K562 (cell line): ENCODE measurements around the gene BPIFB6. TPM values are rescaled to one million over a fixed set of nuclear protein-coding genes. Genes with fewer than 3 reads are reported as not detected.

Experiments used
- ATAC-seq: fragments of 200-7000 bp; cut with Tn5 transposase; 3 replicates; pipeline ENCODE4 v1.9.1; 2020; ENCODE audit warnings: moderate library complexity
- BruUV-seq: library from RNA; stranded (reverse); fragments of 400-500 nt; replicated peaks from 2 replicates; lab custom pipeline; 2021; lab: Mats Ljungman, UMichigan
- CTCF ChIA-PET: fragments of 300-600 bp; formaldehyde crosslinking; extraction: SDS; loops from one replicate; lab custom pipeline; 2021; ENCODE audit warnings: low intra/inter-chr PET ratio; lab: Yijun Ruan, JAX
- POLR2A ChIA-PET: fragments of 300-600, 350-650 bp; sonication (Branson Sonifier 250); formaldehyde crosslinking; extraction: SDS; loops from one replicate; lab custom pipeline; 2021; ENCODE audit warnings: antibody characterized with exemption, inconsistent platforms; lab: Yijun Ruan, JAX
- DNase-seq, 4 experiments: peaks; one replicate each; pipeline versions ENCODE4 v3.0.0 to v3.0.0-alpha.2; 2011 to 2018; ENCODE audit warnings: low spot score in 3 of 4, mixed read lengths in 3 of 4; ENCODE audit errors: extremely low read depth in 1 of 4
- FAIRE-seq: peaks from 2 replicates; lab custom pipeline; 2011; peaks lifted over from hg19 to GRCh38; lab: Jason Lieb, UNC
- H2AFZ ChIP-seq: 2 replicates; pipeline ENCODE4 v1.6.0; 2011; ENCODE audit warnings: low read depth, low read length, control low read depth, inconsistent platforms
- H3K27ac ChIP-seq: fragments of 200-600 bp; 3 replicates; pipeline ENCODE4 v1.8.0; 2011; ENCODE audit warnings: low read depth, mild to moderate bottlenecking, control low read depth, inconsistent platforms, low read length, moderate library complexity, mixed read lengths; ENCODE audit errors: extremely low read depth
- H3K27me3 ChIP-seq, 2 experiments: fragments of 300-600 bp in 1 of 2; 2 replicates in 1 of 2; 3 replicates in 1 of 2; pipeline versions ENCODE4 v1.6.0 to v1.8.0; 2011; ENCODE audit warnings: inconsistent platforms in 2 of 2, low read length in 2 of 2, mild to moderate bottlenecking in 1 of 2, mixed read lengths in 1 of 2, moderate library complexity in 1 of 2; ENCODE audit not compliant: control insufficient read depth in 2 of 2, insufficient read depth in 2 of 2
- H3K36me3 ChIP-seq: fragments of 300-600 bp; 3 replicates; pipeline ENCODE4 v1.8.0; 2011; ENCODE audit warnings: mild to moderate bottlenecking, low read length, inconsistent platforms; ENCODE audit not compliant: control insufficient read depth, insufficient read depth
- H3K4me1 ChIP-seq, 2 experiments: fragments of 200-600 bp in 1 of 2; replicated peaks in 1 of 2; 2 replicates in 1 of 2; 3 replicates in 1 of 2; pipeline versions ENCODE4 v1.5.1 to v1.8.0; 2011; ENCODE audit warnings: inconsistent platforms in 2 of 2, low read length in 2 of 2, mild to moderate bottlenecking in 1 of 2, mixed read lengths in 1 of 2, moderate library complexity in 1 of 2; ENCODE audit not compliant: control insufficient read depth in 2 of 2, insufficient read depth in 2 of 2
- H3K4me2 ChIP-seq: 2 replicates; pipeline ENCODE4 v1.6.1; 2011; ENCODE audit warnings: low read length, control low read depth, inconsistent platforms, mixed read lengths; ENCODE audit not compliant: insufficient read depth
- H3K4me3 ChIP-seq: fragments of 200-600 bp; sonication (generic), shearing (Covaris generic); 2 replicates; pipeline ENCODE4 v1.5.1; 2016; ENCODE audit warnings: control low read depth, inconsistent platforms
- H3K79me2 ChIP-seq: fragments of 200-600 bp; 3 replicates; pipeline ENCODE4 v1.8.0; 2011; ENCODE audit warnings: low read length, inconsistent platforms; ENCODE audit not compliant: control insufficient read depth, insufficient read depth
- H3K9ac ChIP-seq, 2 experiments: 2 replicates each; pipeline versions ENCODE4 v1.6.0 to v1.6.1; 2011; ENCODE audit warnings: low read depth in 2 of 2, low read length in 2 of 2, control low read depth in 1 of 2, inconsistent platforms in 1 of 2, mild to moderate bottlenecking in 1 of 2, mixed read lengths in 1 of 2; ENCODE audit not compliant: insufficient read depth in 1 of 2
- H3K9me1 ChIP-seq: one replicate; pipeline ENCODE4 v1.6.0; 2011; ENCODE audit warnings: inconsistent platforms, mild to moderate bottlenecking, low read length, moderate library complexity; ENCODE audit not compliant: control insufficient read depth, insufficient read depth
- H3K9me3 ChIP-seq: replicated peaks from 2 replicates; pipeline ENCODE4 v1.5.1; 2011; ENCODE audit warnings: low read depth, low read length, inconsistent platforms; ENCODE audit not compliant: control insufficient read depth, insufficient read depth
- H4K20me1 ChIP-seq: replicated peaks from 2 replicates; pipeline ENCODE4 v1.6.1; 2011; ENCODE audit warnings: low read length, inconsistent platforms, mixed read lengths; ENCODE audit not compliant: control insufficient read depth, insufficient read depth
- BCOR ChIP-seq: fragments of 450-650 bp; IDR thresholded peaks from 2 replicates; pipeline ENCODE4 v1.6.1; 2016
- CCAR2 ChIP-seq: fragments of 200-400 bp; formaldehyde crosslinking; IDR thresholded peaks from 2 replicates; pipeline ENCODE4 v1.6.1; 2017; ENCODE audit warnings: mild to moderate bottlenecking, low read depth, low read length
- FOXA3 ChIP-seq, 2 experiments: fragments of 450-650 bp in 1 of 2; sonication (generic) in 1 of 2; formaldehyde crosslinking; IDR thresholded peaks in 1 of 2; conservative IDR thresholded peaks in 1 of 2; 2 replicates each; pipeline versions ENCODE4 v1.4.0 to v1.8.0; 2020 to 2022; ENCODE audit warnings: mild to moderate bottlenecking in 2 of 2, missing genetic modification reagents in 1 of 2
- PHF20 ChIP-seq: fragments of 450-650 bp; IDR thresholded peaks from 2 replicates; pipeline ENCODE4 v1.6.1; 2018; ENCODE audit not compliant: partially characterized antibody
- RBM22 ChIP-seq: fragments of 200-400 bp; formaldehyde crosslinking; IDR thresholded peaks from 2 replicates; pipeline ENCODE4 v1.6.1; 2018; ENCODE audit warnings: low read length, low read depth; ENCODE audit not compliant: poor library complexity, severe bottlenecking
- RBM25 ChIP-seq: fragments of 200-400 bp; formaldehyde crosslinking; IDR thresholded peaks from 2 replicates; pipeline ENCODE4 v1.6.1; 2018; ENCODE audit warnings: low read length, low read depth, moderate library complexity; ENCODE audit not compliant: severe bottlenecking
- SAP30 ChIP-seq: fragments of 200-600 bp; sonication (generic); IDR thresholded peaks from 2 replicates; pipeline ENCODE4 v1.6.1; 2012; ENCODE audit warnings: borderline replicate concordance, low read depth, mild to moderate bottlenecking, moderate library complexity, low read length, control low read depth, inconsistent platforms; ENCODE audit not compliant: insufficient read depth, poor library complexity, severe bottlenecking
- XRCC3 ChIP-seq: fragments of 450-650 bp; IDR thresholded peaks from 2 replicates; pipeline ENCODE4 v1.6.1; 2017; ENCODE audit warnings: mild to moderate bottlenecking, moderate library complexity
- ZBED1 ChIP-seq: IDR thresholded peaks from 2 replicates; pipeline ENCODE4 v1.6.1; 2014
- ZNF134 ChIP-seq: fragments of 250-450 bp; sonication (Bioruptor Pico); conservative IDR thresholded peaks from 2 replicates; pipeline ENCODE4 v1.4.0; 2020
- ZNF239 ChIP-seq: fragments of 250-450 bp; sonication (Bioruptor Pico); IDR thresholded peaks from 2 replicates; pipeline ENCODE4 v1.4.0; 2020; ENCODE audit warnings: mild to moderate bottlenecking
- WGBS: fragments of 100-300 bp; shearing (Covaris generic); methylation state at CpG from one replicate; pipeline ENCODE4 v1.1.6; 2016; ENCODE audit warnings: low coverage, mixed read lengths; ENCODE audit not compliant: insufficient coverage; ENCODE audit errors: missing lambda C conversion rate; 5-methylcytosine and 5-hydroxymethylcytosine counted together
- in situ Hi-C: fragments of 300-500 bp; cut with MboI; formaldehyde crosslinking; loops from 4 replicates; pipeline ENCODE4 v1.15.0; 2018; ENCODE audit warnings: inconsistent platforms, mixed read lengths
- intact Hi-C: fragments of 100-400 bp; cut with micrococcal nuclease; formaldehyde crosslinking; loops from 2 replicates; pipeline ENCODE4 v1.14.2; 2022
- polyA plus RNA-seq, 8 experiments: library from polyadenylated mRNA; depleted of rRNA in 4 of 8; stranded (reverse) in 5 of 8; unstranded in 3 of 8; fragments of >200 nt; fragmentation: Nextera tagmentation in 2 of 8; fragmentation: Illumina TruSeq in 1 of 8; extraction: Ambion mirVana in 2 of 8; extraction: Trizol in 1 of 8; gene quantifications; 2 replicates each; pipeline versions ENCODE4 v1.2.1 to v1.2.3, GENCODE V29; 2011 to 2014; ENCODE audit warnings: inconsistent platforms in 1 of 8, missing spikeins in 1 of 8
- total RNA-seq, 7 experiments: library from RNA; depleted of rRNA in 6 of 7; stranded (reverse); fragments of >200 nt in 6 of 7; fragmentation: Illumina TruSeq in 2 of 7; extraction: Trizol in 2 of 7; gene quantifications; 2 replicates each; pipeline versions ENCODE4 v1.2.1 to v1.2.3, GENCODE V29; 2011 to 2021; ENCODE audit warnings: low replicate concordance in 1 of 7
- TF ChIP-seq, protein P1 (sequence below), 2 experiments: fragments of 450-650 bp in 1 of 2; sonication (generic) in 1 of 2; formaldehyde crosslinking in 1 of 2; IDR thresholded peaks in 1 of 2; conservative IDR thresholded peaks in 1 of 2; 2 replicates each; pipeline versions ENCODE4 v1.6.1 to v1.8.1; 2016 to 2023; ENCODE audit warnings: mild to moderate bottlenecking in 2 of 2, moderate library complexity in 2 of 2, inconsistent platforms in 1 of 2, missing genetic modification reagents in 1 of 2
- TF ChIP-seq, protein P2 (sequence below): fragments of 450-650 bp; conservative IDR thresholded peaks from 2 replicates; pipeline ENCODE4 v1.6.1; 2016; ENCODE audit warnings: missing genetic modification characterization, low read depth, mild to moderate bottlenecking, missing compliant biosample characterization, moderate library complexity
- TF ChIP-seq, protein P3 (sequence below): sonication (generic); formaldehyde crosslinking; IDR thresholded peaks from 2 replicates; pipeline ENCODE4 v1.8.0; 2022; ENCODE audit warnings: missing genetic modification reagents, mild to moderate bottlenecking, moderate library complexity, borderline replicate concordance

The BPIFB6 gene
- total and polyA plus RNA-seq, 9 of the 15 experiments (the other 6 are each of a cell fraction or from before 2014, with no cell fraction given) = not detected

DNA sequence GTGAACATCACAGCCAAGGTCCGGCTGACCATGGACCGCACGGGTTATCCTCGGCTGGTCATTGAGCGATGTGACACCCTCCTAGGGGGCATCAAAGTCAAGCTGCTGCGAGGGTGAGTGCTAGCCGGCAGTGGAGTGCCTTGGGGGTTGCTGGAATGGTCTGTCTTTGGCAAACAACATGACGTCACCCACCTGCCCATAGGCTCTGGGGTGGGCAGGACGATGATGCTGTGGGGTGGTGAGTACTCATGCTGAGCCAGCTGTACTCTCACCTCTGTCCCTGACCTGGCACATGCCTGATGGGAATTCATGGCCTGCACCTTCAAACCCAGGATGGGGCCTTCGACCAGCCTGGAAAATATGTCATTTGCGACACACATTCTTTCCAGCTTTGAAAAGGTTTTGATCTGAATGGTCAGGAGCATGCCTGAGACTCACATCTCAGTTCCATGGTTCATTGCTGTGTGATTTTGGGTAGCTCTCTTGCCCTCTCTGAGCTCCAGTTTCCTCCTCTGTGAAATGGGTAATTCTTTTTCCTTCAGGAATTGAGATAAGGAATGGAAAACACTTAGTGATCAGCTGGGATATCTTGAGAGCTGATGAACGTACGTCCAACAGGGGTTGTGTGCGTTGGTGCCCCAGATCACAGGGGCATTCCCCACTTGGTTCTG is 54.7 kb downstream of the BPIFB6 start (continued):
- TF ChIP-seq, protein P1, sequence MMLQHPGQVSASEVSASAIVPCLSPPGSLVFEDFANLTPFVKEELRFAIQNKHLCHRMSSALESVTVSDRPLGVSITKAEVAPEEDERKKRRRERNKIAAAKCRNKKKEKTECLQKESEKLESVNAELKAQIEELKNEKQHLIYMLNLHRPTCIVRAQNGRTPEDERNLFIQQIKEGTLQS (IDR thresholded peaks at IDR 0.05) = peak; percentile 50
- TF ChIP-seq, protein P1 (CRISPR knock-in tag; conservative IDR thresholded peaks at IDR 0.05) = no peak
- 0 out of 2 replicates have a peak, but pooled peaks have one; percentile 27 for TF ChIP-seq BCOR
- TF ChIP-seq ZBED1 = no peak
- no peak for TF ChIP-seq XRCC3
- no peak for TF ChIP-seq PHF20
- TF ChIP-seq RBM25 = peak; percentile 51
- TF ChIP-seq CCAR2 = no peak
- TF ChIP-seq ZNF239 (CRISPR knock-in tag) = no peak
- no peak for TF ChIP-seq SAP30

DNA sequence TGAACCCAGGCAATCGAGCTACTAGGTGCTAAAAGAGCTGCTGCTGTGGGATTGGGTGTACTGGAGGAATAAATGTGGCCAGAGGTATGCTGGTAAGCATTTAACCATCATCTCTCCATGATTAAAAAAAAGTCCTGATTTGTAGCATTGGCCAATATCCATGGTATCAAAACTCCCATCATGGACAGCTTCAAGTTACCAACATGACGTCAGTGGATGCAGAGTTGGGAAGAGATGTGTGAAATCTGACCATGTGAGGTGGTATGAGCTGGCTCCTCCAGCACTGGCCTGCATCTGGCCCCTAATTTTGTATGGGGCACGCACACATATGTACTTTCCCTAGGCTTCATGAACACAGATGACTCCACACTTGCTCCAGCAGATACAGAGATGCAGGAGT is 59.7 kb downstream of the BPIFB6 start:
- Histone ChIP-seq H2AFZ (no peak overlapping the region), H3K79me2 (no peaks in the 10 kb centered on the region), H3K4me1 (no peaks in the 10 kb centered on the region), H3K9me1 (no peaks in the 10 kb centered on the region), H4K20me1 (0 out of 2 replicates have a peak, but pooled peaks cover 3% of the 10 kb centered on the region), H3K9me3 (no peaks in the 10 kb centered on the region), H3K27ac (no peak overlapping the region), H3K27me3 (peaks cover 7 to 34% of the 10 kb centered on the region in 2 experiments; a peak in 4 of 5 replicates), H3K36me3 (no peaks in the 10 kb centered on the region), H3K4me2 (no peak overlapping the region), H3K9ac (no peak overlapping the region), H3K4me3 (no peak overlapping the region)
- BruUV-seq = no TSS peak
- no peak for DNase-seq
- in situ Hi-C loops = loop anchor here (10.0 kb wide), 1 partner anchor 204 kb away; no protein-coding TSS in a partner anchor
- intact Hi-C loops = loop anchor here (10.0 kb wide), 1 partner anchor 296 kb away; no protein-coding TSS in a partner anchor
- ChIA-PET CTCF (no interaction called here), POLR2A (no interaction called here)
- FAIRE-seq = no peak
- WGBS = 0% methylated on average over 3 of the region's 3 CpGs
- no peak for ATAC-seq
- TF ChIP-seq, protein P2, sequence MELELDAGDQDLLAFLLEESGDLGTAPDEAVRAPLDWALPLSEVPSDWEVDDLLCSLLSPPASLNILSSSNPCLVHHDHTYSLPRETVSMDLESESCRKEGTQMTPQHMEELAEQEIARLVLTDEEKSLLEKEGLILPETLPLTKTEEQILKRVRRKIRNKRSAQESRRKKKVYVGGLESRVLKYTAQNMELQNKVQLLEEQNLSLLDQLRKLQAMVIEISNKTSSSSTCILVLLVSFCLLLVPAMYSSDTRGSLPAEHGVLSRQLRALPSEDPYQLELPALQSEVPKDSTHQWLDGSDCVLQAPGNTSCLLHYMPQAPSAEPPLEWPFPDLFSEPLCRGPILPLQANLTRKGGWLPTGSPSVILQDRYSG = no peak
- no peak for TF ChIP-seq FOXA3 (CRISPR knock-in tag; conservative IDR thresholded peaks at IDR 0.05 in 1 of 2, IDR thresholded peaks at IDR 0.05 in 1 of 2)
- TF ChIP-seq RBM22 = no peak
- no peak for TF ChIP-seq ZNF134 (CRISPR knock-in tag)
- TF ChIP-seq, protein P3, sequence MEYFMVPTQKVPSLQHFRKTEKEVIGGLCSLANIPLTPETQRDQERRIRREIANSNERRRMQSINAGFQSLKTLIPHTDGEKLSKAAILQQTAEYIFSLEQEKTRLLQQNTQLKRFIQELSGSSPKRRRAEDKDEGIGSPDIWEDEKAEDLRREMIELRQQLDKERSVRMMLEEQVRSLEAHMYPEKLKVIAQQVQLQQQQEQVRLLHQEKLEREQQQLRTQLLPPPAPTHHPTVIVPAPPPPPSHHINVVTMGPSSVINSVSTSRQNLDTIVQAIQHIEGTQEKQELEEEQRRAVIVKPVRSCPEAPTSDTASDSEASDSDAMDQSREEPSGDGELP (CRISPR knock-in tag) = no peak
